Lower lobe of right lung (tissue), 2 donors: Measurements from ENCODE around the gene SNX10. TPM values are rescaled to one million over a fixed set of nuclear protein-coding genes. Genes with fewer than 3 reads are reported as not detected.

ENCODE experiments used
- ATAC-seq, 2 donors: fragments of 200-7000 bp; cut with Tn5 transposase; one replicate each; pipeline ENCODE4 v1.9.1; 2020 to 2022; ENCODE audit warnings: mild to moderate bottlenecking in 2 of 2, moderate library complexity in 2 of 2
- DNase-seq: peaks from one replicate; pipeline ENCODE4 v3.0.0-alpha.2; 2020
- H3K27ac ChIP-seq: fragments of 200-600 bp; one replicate; pipeline ENCODE4 v1.8.0; 2022
- H3K27me3 ChIP-seq: fragments of 200-600 bp; one replicate; pipeline ENCODE4 v1.8.0; 2022; ENCODE audit warnings: low read depth
- H3K36me3 ChIP-seq: fragments of 200-600 bp; one replicate; pipeline ENCODE4 v1.8.0; 2022; ENCODE audit warnings: mild to moderate bottlenecking
- H3K4me1 ChIP-seq: fragments of 200-600 bp; one replicate; pipeline ENCODE4 v1.8.0; 2022
- H3K4me3 ChIP-seq: fragments of 200-600 bp; one replicate; pipeline ENCODE4 v1.8.0; 2022; ENCODE audit warnings: mild to moderate bottlenecking
- H3K9me3 ChIP-seq: fragments of 200-600 bp; one replicate; pipeline ENCODE4 v1.8.0; 2022
- intact Hi-C: fragments of 100-400 bp; cut with DNase I; formaldehyde crosslinking; loops from one replicate; pipeline ENCODE4 v1.11.0; 2022
- total RNA-seq: library from RNA; stranded (reverse); fragmentation: NEBNext Ultra II Directional; extraction: Animal tissue kit (Norgen Biotek cat#: 25700); gene quantifications from one replicate; pipeline ENCODE4 v1.2.1, GENCODE V29; 2021
- TF ChIP-seq, protein P1 (sequence below): fragments of 200-600 bp; IDR thresholded peaks from one replicate; pipeline ENCODE4 v1.8.0; 2022; ENCODE audit warnings: antibody characterized with exemption, mild to moderate bottlenecking
- donor health status: DM: no; HTN: yes; CAD: no; lungs with severe emphysema.

The SNX10 gene
- total RNA-seq, 1 donor from 2014 or later = 85.1 TPM

DNA sequence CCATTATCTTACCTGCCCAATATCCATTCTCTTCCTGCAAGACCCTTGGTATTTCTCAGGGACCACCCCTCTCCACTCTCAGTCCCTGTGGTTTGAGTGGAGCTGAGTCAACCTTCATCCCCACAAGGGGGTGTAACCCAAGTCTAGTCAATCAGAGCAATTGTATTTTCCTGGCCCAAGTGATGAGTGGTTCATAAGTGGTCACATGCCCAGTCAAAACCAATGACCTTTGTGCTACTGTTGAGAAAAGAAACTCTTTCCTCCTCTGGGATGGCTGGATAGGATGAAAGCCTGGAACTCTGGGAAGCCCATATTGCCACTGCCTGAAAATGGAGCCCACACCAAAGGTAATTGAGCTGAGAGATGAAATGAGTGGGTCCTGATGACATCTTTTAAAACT lies 93.6 kb downstream of the SNX10 start:
- H3K9me3 ChIP-seq = no peaks in the 10 kb centered on the region
- no peaks in the 10 kb centered on the region for H3K4me1 ChIP-seq
- intact Hi-C loops = no loop called here
- TF ChIP-seq, protein P1, sequence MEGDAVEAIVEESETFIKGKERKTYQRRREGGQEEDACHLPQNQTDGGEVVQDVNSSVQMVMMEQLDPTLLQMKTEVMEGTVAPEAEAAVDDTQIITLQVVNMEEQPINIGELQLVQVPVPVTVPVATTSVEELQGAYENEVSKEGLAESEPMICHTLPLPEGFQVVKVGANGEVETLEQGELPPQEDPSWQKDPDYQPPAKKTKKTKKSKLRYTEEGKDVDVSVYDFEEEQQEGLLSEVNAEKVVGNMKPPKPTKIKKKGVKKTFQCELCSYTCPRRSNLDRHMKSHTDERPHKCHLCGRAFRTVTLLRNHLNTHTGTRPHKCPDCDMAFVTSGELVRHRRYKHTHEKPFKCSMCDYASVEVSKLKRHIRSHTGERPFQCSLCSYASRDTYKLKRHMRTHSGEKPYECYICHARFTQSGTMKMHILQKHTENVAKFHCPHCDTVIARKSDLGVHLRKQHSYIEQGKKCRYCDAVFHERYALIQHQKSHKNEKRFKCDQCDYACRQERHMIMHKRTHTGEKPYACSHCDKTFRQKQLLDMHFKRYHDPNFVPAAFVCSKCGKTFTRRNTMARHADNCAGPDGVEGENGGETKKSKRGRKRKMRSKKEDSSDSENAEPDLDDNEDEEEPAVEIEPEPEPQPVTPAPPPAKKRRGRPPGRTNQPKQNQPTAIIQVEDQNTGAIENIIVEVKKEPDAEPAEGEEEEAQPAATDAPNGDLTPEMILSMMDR = no peak
- no peak for DNase-seq
- H3K4me3 ChIP-seq = no peak overlapping the region
- H3K36me3 ChIP-seq = no peaks in the 10 kb centered on the region
- no peak for ATAC-seq
- peaks cover 15% of the 10 kb centered on the region for H3K27me3 ChIP-seq
- H3K27ac ChIP-seq = no peak overlapping the region

DNA sequence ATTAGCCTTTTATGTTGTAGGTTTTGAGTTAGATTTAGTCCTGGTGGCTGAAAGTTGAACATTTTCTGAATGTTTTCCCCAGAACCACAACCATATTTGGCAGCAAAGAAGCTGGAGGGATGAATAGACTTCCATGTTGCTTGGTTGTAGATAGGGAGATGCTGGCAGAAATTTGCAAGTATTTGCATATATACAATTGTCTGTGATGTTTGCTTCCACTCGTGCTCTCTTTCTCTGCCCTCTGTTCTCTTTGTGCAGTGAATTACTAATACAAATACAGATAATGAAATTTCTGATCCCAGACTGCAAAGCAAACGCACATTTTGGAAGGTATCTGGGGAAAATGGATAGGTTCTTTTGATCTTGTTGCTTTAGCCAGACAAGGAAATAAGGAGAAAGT lies 96.1 kb downstream of the SNX10 start:
- intact Hi-C loops = no loop called here
- peaks cover 15% of the 10 kb centered on the region for H3K27me3 ChIP-seq
- H3K4me1 ChIP-seq = no peaks in the 10 kb centered on the region
- no peak overlapping the region for H3K4me3 ChIP-seq
- TF ChIP-seq, protein P1 = no peak
- H3K36me3 ChIP-seq = no peaks in the 10 kb centered on the region
- DNase-seq (no peak), ATAC-seq (no peak)
- no peak overlapping the region for H3K27ac ChIP-seq
- no peaks in the 10 kb centered on the region for H3K9me3 ChIP-seq

DNA sequence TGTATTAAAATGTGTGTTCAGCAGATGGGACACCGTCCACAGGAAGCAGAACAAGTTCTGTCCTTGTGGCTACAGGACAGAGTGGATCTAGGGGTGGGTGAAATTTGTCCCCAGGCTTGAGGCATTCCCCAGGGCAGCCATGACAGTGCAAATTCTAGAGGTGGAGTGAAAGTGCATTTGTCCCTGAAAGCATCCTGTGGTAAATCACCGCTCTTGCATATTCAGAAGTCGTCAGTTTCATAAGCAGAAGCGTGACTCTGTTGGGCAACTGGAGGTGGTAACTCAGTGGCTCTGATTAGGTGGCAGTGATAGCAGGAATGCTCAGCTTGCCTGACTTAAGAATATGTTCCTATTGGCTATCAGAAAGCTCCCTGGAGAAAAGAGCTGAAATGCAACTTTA lies 96.6 kb downstream of the SNX10 start:
- Histone ChIP-seq H3K27ac (no peak overlapping the region), H3K4me3 (no peak overlapping the region), H3K36me3 (no peaks in the 10 kb centered on the region), H3K4me1 (no peaks in the 10 kb centered on the region), H3K9me3 (no peaks in the 10 kb centered on the region), H3K27me3 (peaks cover 15% of the 10 kb centered on the region)
- no peak for DNase-seq
- TF ChIP-seq, protein P1 = no peak
- intact Hi-C loops = no loop called here
- ATAC-seq = peak; percentile 26 to 54

DNA sequence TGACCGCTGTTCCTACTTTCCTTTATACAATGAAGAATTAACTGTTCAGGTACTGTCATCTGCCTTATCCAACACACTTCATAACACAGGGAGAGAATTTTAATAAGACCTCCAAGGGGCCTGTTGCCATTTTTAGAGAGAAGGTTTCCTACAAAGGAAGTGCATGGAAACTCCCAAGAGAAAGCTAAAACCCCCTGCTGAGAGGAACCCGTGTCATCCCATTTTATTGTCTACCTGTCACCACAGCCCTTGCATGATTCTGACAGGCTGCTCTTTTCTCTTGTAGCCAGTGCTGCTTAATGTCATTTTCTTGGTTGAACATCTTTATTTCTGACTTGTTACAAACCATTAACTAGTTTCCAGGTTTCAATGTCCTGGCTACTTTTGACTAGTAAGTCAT lies 98.4 kb downstream of the SNX10 start:
- no peak overlapping the region for H3K4me3 ChIP-seq
- DNase-seq (no peak), ATAC-seq (no peak)
- no peaks in the 10 kb centered on the region for H3K4me1 ChIP-seq
- no peaks in the 10 kb centered on the region for H3K36me3 ChIP-seq
- H3K27me3 ChIP-seq = peaks cover 15% of the 10 kb centered on the region
- intact Hi-C loops = no loop called here
- H3K27ac ChIP-seq = no peak overlapping the region
- no peaks in the 10 kb centered on the region for H3K9me3 ChIP-seq
- TF ChIP-seq, protein P1 = no peak

DNA sequence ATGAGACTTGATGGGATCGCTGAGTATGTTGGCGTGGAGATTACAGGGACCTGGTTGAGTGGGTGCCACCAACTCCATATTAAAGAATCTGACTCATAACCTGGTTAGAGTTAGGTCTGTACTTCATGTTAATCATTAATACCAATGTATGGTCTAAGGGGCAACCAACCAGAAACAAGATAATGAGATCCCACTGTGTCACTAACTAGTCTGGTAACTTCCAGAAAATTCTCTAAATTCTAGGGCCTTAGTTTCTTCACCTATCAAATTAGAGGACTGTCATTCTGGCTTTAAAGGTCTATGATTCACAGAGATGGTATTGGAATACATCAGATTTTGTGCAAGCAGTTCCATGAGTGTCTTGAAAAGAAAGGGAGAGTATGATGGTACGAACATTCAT lies 102.2 kb downstream of the SNX10 start:
- Histone ChIP-seq H3K36me3 (no peaks in the 10 kb centered on the region), H3K9me3 (no peaks in the 10 kb centered on the region), H3K27me3 (peaks cover 3% of the 10 kb centered on the region), H3K27ac (no peak overlapping the region), H3K4me3 (no peak overlapping the region), H3K4me1 (peaks cover 7% of the 10 kb centered on the region)
- no peak for ATAC-seq
- DNase-seq = no peak
- TF ChIP-seq, protein P1 = no peak
- intact Hi-C loops = no loop called here

DNA sequence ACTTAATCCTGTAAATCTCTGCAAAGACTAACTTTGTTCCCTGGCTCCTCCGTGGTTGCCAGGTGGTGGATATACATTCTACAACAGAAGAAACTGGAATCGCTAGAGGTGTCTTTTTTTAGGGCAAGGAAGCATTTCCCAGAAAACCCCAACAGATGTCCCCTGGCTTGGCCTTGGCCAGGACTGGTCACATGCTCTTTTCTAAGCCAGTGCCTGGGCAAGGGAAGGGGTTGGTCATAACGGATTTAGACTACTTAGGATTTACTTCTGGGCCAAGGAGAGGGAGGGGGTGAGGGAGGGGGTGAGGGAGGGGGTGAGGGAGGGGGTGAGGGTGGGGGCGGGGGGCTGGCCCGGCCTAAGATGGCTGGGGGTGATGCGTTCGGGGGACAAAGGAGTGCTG lies 105.7 kb downstream of the SNX10 start:
- H3K4me1 ChIP-seq = peaks cover 19% of the 10 kb centered on the region
- H3K27me3 ChIP-seq = no peaks in the 10 kb centered on the region
- DNase-seq = no peak
- peak overlapping the region; percentile 94 for H3K27ac ChIP-seq
- no peak overlapping the region for H3K4me3 ChIP-seq
- TF ChIP-seq, protein P1 = no peak
- H3K9me3 ChIP-seq = no peaks in the 10 kb centered on the region
- no peak for ATAC-seq
- intact Hi-C loops = no loop called here
- no peaks in the 10 kb centered on the region for H3K36me3 ChIP-seq
